Muscle of back (tissue), 13 donors: ENCODE results near the gene GPNMB. TPM values are rescaled to one million over a fixed set of nuclear protein-coding genes. Genes with fewer than 3 reads are reported as not detected.
"Not testable (repeated sequence)": the region's sequence is repeated elsewhere in the genome, so short reads cannot be mapped to it uniquely, and the experiment has no call there.

Experiments
- DNase-seq, 3 donors: peaks; one replicate each; pipeline versions ENCODE4 v3.0.0 to v3.0.0-alpha.2; 2013
- long read RNA-seq, 9 donors: transcript quantifications; one replicate each; lab custom pipeline, GENCODE V29; 2026
- polyA plus RNA-seq, 10 donors: library from polyadenylated mRNA; unstranded; fragments of 120-200 nt; gene quantifications; one replicate each; pipeline ENCODE4 v1.2.1, GENCODE V29; 2013; ENCODE audit not compliant: insufficient read length in 10 of 10

The GPNMB gene
- 10 to 100 TPM; 23.4 to 98.8 (median 52.1) TPM for polyA plus RNA-seq
- long read RNA-seq, donor 1, transcript GPNMB-207 (2 exons, 808 nt), result major isoform, 5 of 40 reads
- long read RNA-seq, donor 1, partial matches to known transcripts, result 29 of 40 reads
- long read RNA-seq, donor 1, other reads (novel, unspliced or antisense), result 0 of 40 reads
- long read RNA-seq, donor 2, partial matches to known transcripts, result 0 of 10 reads
- long read RNA-seq, donor 2, other reads (novel, unspliced or antisense), result 0 of 10 reads
- long read RNA-seq, donor 3, result 0 reads
- long read RNA-seq, donor 4, transcript GPNMB-201 (11 exons, 2,862 nt), result major isoform, 6 of 15 reads
- long read RNA-seq, donor 4, partial matches to known transcripts, result 7 of 15 reads
- long read RNA-seq, donor 4, other reads (novel, unspliced or antisense), result 0 of 15 reads
- long read RNA-seq, donor 5, transcript GPNMB-207 (2 exons, 808 nt), result major isoform, 8 of 16 reads
- long read RNA-seq, donor 5, partial matches to known transcripts, result 0 of 16 reads
- long read RNA-seq, donor 5, other reads (novel, unspliced or antisense), result 0 of 16 reads
- long read RNA-seq, donor 6, transcript GPNMB-207 (2 exons, 808 nt), result major isoform, 15 of 60 reads
- long read RNA-seq, donor 6, partial matches to known transcripts, result 36 of 60 reads
- long read RNA-seq, donor 6, other reads (novel, unspliced or antisense), result 0 of 60 reads
- long read RNA-seq, donor 7, partial matches to known transcripts, result 0 of 7 reads
- long read RNA-seq, donor 7, other reads (novel, unspliced or antisense), result 0 of 7 reads
- long read RNA-seq, donor 8, transcript GPNMB-203 (4 exons, 1,673 nt), result major isoform, 5 of 25 reads
- long read RNA-seq, donor 8, partial matches to known transcripts, result 12 of 25 reads
- long read RNA-seq, donor 8, other reads (novel, unspliced or antisense), result 0 of 25 reads
- long read RNA-seq, donor 9, partial matches to known transcripts, result 0 of 2 reads
- long read RNA-seq, donor 9, other reads (novel, unspliced or antisense), result 0 of 2 reads

DNA sequence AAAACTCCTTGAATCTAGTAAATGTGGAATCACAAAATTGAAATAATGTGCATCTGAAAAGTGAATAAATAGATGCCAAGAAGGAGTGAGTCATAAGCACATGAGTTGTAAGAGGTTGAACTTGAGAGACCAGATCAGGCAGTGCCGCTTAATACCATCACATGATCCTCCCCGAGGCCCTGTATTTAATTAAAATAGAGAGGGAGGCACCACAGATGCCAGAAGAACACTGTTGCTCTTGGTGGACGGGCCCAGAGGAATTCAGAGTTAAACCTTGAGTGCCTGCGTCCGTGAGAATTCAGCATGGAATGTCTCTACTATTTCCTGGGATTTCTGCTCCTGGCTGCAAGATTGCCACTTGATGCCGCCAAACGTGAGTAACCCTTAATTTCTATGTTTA lies at the start of gene GPNMB:
TSS of gene GPNMB (plus strand) at position 221 of the 400 bp plus-strand sequence. CDS start at position 304, 83 bp downstream.
- peak; percentile 51 to 84 (median 72) for DNase-seq

- not testable (repeated sequence) for DNase-seq
Observed at GRCh38 chr7:23197745-23198144, 48.8 kb upstream of the GPNMB start.

DNA sequence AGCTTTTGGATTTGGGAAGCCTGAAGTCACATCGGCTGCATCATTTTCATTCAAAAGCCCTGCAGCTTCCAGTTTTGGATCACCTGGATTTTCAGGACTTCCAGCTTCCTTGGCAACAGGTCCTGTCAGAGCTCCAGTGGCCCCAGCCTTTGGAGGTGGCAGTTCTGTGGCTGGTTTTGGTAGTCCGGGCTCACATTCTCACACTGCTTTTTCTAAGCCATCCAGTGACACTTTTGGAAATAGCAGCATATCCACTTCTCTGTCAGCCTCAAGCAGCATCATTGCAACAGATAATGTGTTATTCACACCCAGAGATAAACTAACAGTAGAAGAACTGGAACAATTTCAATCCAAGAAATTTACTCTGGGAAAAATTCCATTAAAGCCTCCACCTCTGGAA lies 46.2 kb upstream of the GPNMB start:
- no peak for DNase-seq

GRCh38 chr7:23204241-23204640 lies 42.3 kb upstream of the GPNMB start:
- no peak for DNase-seq

- DNase-seq, result no peak
Observed at GRCh38 chr7:23205577-23205908, 41.0 kb upstream of the GPNMB start.

DNA sequence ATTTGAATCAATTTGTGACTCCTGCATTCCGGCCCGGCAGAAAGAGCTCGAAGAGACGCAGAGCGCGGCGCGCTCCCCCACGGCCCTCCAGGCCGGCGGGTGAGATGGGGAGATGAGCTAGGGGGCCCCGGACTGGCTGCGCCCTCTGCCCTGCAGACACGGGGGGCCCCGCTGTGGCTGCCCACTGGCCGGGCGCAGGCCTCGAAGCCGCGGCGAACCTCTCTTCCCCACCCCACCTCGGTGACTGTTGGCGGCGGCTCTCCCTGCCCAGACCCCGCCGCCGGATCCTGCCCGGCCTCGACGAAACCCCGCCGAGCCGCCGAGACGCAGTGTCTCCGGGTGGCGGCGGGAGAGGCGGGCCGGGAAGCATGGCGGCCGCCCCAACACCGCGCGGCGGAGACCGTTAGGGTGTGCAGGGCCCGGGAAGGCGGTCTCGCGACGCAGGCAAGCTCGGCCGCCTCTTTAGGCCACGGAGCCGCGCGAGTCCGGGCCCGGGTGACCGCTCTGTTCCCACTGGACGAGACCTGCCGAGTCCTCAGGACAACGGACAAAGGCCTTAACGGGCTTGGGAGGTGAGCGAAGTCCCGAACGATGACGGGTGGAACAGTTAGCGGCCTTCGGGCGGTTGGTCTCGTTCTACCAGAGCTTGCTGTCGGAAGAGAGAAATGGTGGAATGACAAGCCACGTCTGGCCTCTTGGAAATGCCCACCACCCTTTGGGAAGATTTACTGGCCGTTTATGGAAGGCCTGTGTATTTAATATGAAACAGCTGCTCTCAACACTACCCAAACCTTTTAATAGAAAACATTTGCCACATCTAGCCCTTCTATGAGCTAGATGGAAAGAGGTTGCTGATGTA lies 40.4 kb upstream of the GPNMB start:
- DNase-seq, result peak in 2 of 3 donors; percentile 65 to 90

DNA sequence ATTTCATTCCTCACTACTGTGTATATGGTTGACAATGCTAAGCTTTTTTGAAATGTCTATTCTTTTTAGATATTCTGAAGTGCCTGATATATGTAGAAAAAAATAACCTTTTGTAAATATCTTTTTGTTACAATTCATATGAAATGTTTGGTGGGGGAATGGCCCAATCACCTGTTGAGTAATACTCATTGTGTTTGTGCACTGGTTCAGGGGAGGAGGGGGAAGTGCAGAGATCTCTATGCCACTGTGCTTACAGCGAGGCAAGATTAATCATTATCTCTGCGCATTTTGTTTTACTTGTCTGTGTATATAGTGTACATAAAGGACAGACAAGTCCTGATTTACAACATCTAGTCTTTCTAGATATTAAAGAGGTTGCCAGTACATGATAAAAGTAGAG lies 39.6 kb upstream of the GPNMB start:
- no peak for DNase-seq

- no peak for DNase-seq
Observed at GRCh38 chr7:23207884-23208283, 38.7 kb upstream of the GPNMB start.

GRCh38 chr7:23208316-23208715 lies 38.3 kb upstream of the GPNMB start:
- DNase-seq, result no peak

GRCh38 chr7:23210506-23210905 lies 36.1 kb upstream of the GPNMB start:
- no peak for DNase-seq

DNA sequence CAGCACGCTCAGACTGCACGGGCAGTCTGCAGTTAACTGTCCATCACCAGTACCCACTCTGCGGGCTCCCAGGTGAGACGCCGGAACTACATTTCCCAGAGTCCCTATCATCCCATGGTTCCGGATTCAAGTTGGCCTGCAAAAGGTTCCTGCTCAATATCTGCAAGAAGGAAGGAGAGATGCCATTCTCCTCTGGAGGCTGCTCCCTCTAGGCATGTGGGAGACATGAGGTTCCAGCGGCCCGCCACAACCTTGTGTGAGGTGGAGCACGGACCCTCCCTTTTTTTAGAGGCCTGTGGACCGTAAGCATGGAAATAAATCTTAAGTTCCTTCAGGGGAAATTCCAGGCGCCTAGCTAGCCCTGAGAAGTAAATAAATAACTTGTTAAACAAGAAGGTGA lies 35.0 kb upstream of the GPNMB start:
- no peak for DNase-seq

- no peak for DNase-seq
Observed at GRCh38 chr7:23212395-23212794, 34.2 kb upstream of the GPNMB start.

DNA sequence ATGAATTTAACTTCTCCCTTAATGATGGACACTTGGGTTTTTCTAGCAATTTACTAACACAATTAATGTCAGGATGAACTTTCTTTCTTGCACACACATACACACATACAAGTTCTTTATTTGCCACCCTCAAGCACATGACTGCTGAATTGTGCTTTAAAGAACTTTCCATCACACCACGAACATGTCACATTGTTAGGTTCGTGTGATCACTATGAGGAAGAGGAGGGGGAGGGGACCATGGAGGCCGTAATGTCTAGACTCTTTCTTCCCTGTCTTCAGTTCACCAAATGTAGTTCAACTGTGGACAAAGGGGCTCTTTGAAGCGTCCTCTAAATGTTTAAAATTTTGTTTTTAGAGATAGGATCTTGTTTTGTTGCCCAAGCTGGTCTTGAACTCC lies 33.7 kb upstream of the GPNMB start:
- DNase-seq, result no peak

- no peak for DNase-seq
Observed at GRCh38 chr7:23213755-23214154, 32.8 kb upstream of the GPNMB start.

DNA sequence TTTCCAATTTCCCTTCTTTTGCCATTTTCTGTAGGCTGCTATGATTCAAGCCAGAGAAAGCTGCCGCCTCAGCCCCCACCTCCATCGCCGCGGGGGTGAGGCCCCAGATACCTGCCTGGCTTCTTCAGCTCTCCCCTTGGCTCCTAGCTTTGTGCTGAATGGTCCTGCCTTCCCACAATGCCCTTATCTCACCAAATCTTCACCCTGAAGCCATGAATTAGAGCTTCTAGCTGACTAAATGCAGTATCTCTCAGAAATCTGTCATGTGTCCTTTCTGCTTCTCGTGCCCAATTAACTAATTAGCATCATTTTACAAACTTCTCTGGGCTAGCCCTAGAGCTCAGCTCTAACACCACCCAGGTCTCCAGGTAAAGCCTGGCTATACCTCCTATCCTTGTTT lies 32.2 kb upstream of the GPNMB start:
- DNase-seq, result no peak

DNA sequence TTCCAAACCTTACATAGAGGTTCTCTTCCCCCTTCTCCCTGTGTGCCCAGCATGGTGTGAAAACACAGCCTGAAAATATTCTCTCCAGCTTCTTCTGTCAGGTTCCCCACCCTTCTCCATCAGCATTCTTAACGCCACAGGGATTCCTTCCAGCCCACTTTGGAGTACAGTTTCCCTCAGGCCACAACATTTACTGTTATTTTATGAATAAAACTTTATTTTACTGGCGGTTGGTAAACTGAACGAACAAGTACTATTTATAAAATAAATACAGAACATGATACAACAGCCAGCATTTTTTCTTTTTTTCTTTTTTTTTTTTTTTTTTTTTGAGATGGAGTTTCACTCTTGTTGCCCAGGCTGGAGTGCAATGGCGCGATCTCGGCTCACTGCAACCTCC lies 31.6 kb upstream of the GPNMB start:
- no peak for DNase-seq

DNA sequence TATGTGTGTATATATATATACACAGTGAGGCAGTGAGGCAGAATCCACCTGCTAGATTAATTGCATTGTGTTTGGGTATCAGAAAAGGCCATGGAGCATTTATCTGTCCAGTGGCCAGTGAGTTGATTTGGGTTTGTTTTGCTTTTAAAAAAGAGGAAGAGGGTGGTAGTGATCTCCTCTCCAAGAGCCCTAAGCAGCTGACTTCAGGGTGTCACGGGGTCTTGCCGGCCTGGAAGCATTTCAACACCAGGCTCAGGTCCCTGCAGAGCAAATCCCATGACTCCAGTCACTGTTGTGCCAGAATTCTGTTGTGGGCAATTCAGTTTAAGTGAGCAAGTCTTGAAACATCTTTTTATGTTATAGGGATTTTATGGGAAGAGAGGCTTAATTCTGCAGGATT lies 30.6 kb upstream of the GPNMB start:
- DNase-seq, result peak in 1 of 3 donors; percentile 43

- no peak for DNase-seq
Observed at GRCh38 chr7:23218196-23218595, 28.4 kb upstream of the GPNMB start.

GRCh38 chr7:23220690-23221305 lies 25.8 kb upstream of the GPNMB start:
- DNase-seq, result no peak

- DNase-seq, result peak in 2 of 3 donors; percentile 33 to 50
Observed at GRCh38 chr7:23222439-23223030, 24.0 kb upstream of the GPNMB start.

DNA sequence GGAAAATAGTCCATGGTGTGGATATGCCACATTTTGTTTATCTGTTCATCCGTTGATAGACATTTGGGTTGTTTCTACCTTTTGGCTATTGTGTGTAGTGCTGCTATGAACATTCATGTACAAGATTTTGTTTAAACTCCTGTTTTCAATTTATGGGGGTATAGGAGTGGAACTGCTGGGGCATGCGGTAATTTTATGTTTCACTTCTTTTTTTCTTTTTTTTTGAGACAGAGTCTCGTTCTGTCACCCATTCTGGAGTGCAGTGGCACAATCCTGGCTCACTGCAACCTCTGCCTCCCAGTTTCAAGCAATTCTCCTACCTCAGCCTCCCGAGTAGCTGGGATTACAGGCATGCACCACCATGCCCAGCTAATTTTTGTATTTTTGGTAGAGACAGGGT lies 22.2 kb upstream of the GPNMB start:
- not testable (repeated sequence) for DNase-seq
